GM10266 (cell line): ENCODE measurements around the gene WDR38.

Experiments used
- DNase-seq: peaks from one replicate; pipeline ENCODE4 v3.0.0; 2012; ENCODE audit errors: extremely low spot score
- CTCF ChIP-seq: IDR thresholded peaks from 2 replicates; pipeline ENCODE4 v1.5.1; 2012; ENCODE audit warnings: mild to moderate bottlenecking, low read depth; ENCODE audit not compliant: control insufficient read depth, insufficient read depth; ENCODE audit errors: missing control alignments

WDR38 gene

GRCh38 chr9:124881138-124881743, 28.0 kb downstream of the WDR38 start:
- no peak for TF ChIP-seq CTCF
- no peak for DNase-seq

GRCh38 chr9:124882231-124882630, 29.0 kb downstream of the WDR38 start:
- no peak for DNase-seq
- TF ChIP-seq CTCF = no peak

- DNase-seq = no peak
- TF ChIP-seq CTCF = no peak
Observed at GRCh38 chr9:124884376-124884775, 31.1 kb downstream of the WDR38 start.

- TF ChIP-seq CTCF = no peak
- no peak for DNase-seq
Observed at GRCh38 chr9:124885551-124885950, 32.3 kb downstream of the WDR38 start.

GRCh38 chr9:124886461-124886860, 33.2 kb downstream of the WDR38 start:
- no peak for TF ChIP-seq CTCF
- DNase-seq = no peak

- no peak for TF ChIP-seq CTCF
- DNase-seq = no peak
Observed at GRCh38 chr9:124886866-124887492, 33.7 kb downstream of the WDR38 start.

GRCh38 chr9:124887832-124888231, 34.6 kb downstream of the WDR38 start:
- DNase-seq = no peak
- TF ChIP-seq CTCF = no peak
